GM23248 (cell line): Measurements from ENCODE around the gene CCDC102A. TPM values are rescaled to one million over a fixed set of nuclear protein-coding genes. Genes with fewer than 3 reads are reported as not detected.
"Not testable (repeated sequence)": the region's sequence is repeated elsewhere in the genome, so short reads cannot be mapped to it uniquely, and the experiment has no call there.

ENCODE experiments used
- DNase-seq: peaks from one replicate; pipeline ENCODE4 v3.0.0-alpha.2; 2015
- H2AFZ ChIP-seq: fragments of 200-600 bp; sonication (generic); 2 replicates; pipeline ENCODE4 v1.6.1; 2016; ENCODE audit warnings: antibody characterized with exemption
- H3F3A ChIP-seq: fragments of 200-600 bp; sonication (generic); 2 replicates; pipeline ENCODE4 v1.6.1; 2016; ENCODE audit warnings: mild to moderate bottlenecking, antibody characterized with exemption, mixed run types; ENCODE audit not compliant: insufficient read depth
- H3K27ac ChIP-seq: fragments of 200-600 bp; sonication (generic); 2 replicates; pipeline ENCODE4 v1.5.1; 2016; ENCODE audit warnings: mild to moderate bottlenecking
- H3K27me3 ChIP-seq: fragments of 200-600 bp; sonication (generic); replicated peaks from 2 replicates; pipeline ENCODE4 v1.6.1; 2016; ENCODE audit warnings: mild to moderate bottlenecking; ENCODE audit not compliant: insufficient read depth
- H3K36me3 ChIP-seq: fragments of 200-600 bp; sonication (generic); 2 replicates; pipeline ENCODE4 v1.6.1; 2016; ENCODE audit warnings: low read depth, mild to moderate bottlenecking
- H3K4me1 ChIP-seq: fragments of 200-600 bp; sonication (generic); 2 replicates; pipeline ENCODE4 v1.6.1; 2016; ENCODE audit warnings: mild to moderate bottlenecking; ENCODE audit not compliant: insufficient read depth
- H3K4me2 ChIP-seq: fragments of 200-600 bp; sonication (generic); one replicate; pipeline ENCODE4 v1.6.1; 2016; ENCODE audit warnings: mild to moderate bottlenecking; ENCODE audit not compliant: unreplicated experiment
- H3K4me3 ChIP-seq: fragments of 200-600 bp; sonication (generic); 2 replicates; pipeline ENCODE4 v1.5.1; 2016; ENCODE audit warnings: mild to moderate bottlenecking
- H3K79me2 ChIP-seq: fragments of 200-600 bp; sonication (generic); 2 replicates; pipeline ENCODE4 v1.6.1; 2016; ENCODE audit warnings: mild to moderate bottlenecking; ENCODE audit not compliant: insufficient read depth
- H3K9ac ChIP-seq: fragments of 200-600 bp; sonication (generic); 2 replicates; pipeline ENCODE4 v1.6.1; 2016; ENCODE audit warnings: mild to moderate bottlenecking
- H3K9me2 ChIP-seq: fragments of 200-600 bp; sonication (generic); 2 replicates; pipeline ENCODE4 v1.6.1; 2016; ENCODE audit warnings: mixed run types, mild to moderate bottlenecking, moderate library complexity; ENCODE audit not compliant: insufficient read depth
- H3K9me3 ChIP-seq: fragments of 200-600 bp; sonication (generic); one replicate; pipeline ENCODE4 v1.6.1; 2017; ENCODE audit warnings: low read depth
- H4K20me1 ChIP-seq: fragments of 200-600 bp; sonication (generic); 2 replicates; pipeline ENCODE4 v1.6.0; 2016; ENCODE audit not compliant: insufficient read depth
- EZH2 ChIP-seq: fragments of 200-600 bp; sonication (generic); IDR thresholded peaks from 2 replicates; pipeline ENCODE4 v1.6.1; 2018; ENCODE audit warnings: antibody characterized with exemption, mild to moderate bottlenecking; ENCODE audit not compliant: insufficient read depth, poor library complexity, severe bottlenecking
- EZH2phosphoT487 ChIP-seq: fragments of 200-600 bp; sonication (generic); IDR thresholded peaks from 2 replicates; pipeline ENCODE4 v1.6.1; 2018; ENCODE audit warnings: antibody characterized with exemption, moderate library complexity, mild to moderate bottlenecking, low read depth; ENCODE audit not compliant: insufficient read depth
- WGBS, 2 experiments: methylation state at CpG; one replicate each; pipeline ENCODE4 v1.1.6; 2015 to 2017; ENCODE audit warnings: low lambda C conversion rate in 2 of 2, low coverage in 1 of 2; ENCODE audit errors: missing lambda C conversion rate in 2 of 2; 5-methylcytosine and 5-hydroxymethylcytosine counted together
- in situ Hi-C: fragments of 300-500 bp; cut with MboI; formaldehyde crosslinking; loops from 2 replicates; pipeline ENCODE4 v1.15.0; 2020
- polyA plus RNA-seq: library from polyadenylated mRNA; unstranded; fragments of >200 nt; fragmentation: Nextera tagmentation; extraction: Ambion mirVana; gene quantifications from 2 replicates; pipeline ENCODE4 v1.2.1, GENCODE V29; 2016
- total RNA-seq: library from RNA; depleted of rRNA; stranded (reverse); fragments of >200 nt; shearing (Covaris generic); gene quantifications from 2 replicates; pipeline ENCODE4 v1.2.3, GENCODE V29; 2014

Gene CCDC102A
- total and polyA plus RNA-seq, 2 experiments from 2014 or later, result 3.9 to 17.7 TPM

GRCh38 chr16:57503366-57503765, 33.0 kb downstream of the CCDC102A start:
- no peaks in the 10 kb centered on the region for H3K36me3 ChIP-seq
- H3F3A ChIP-seq, result no peaks in the 10 kb centered on the region
- no peaks in the 10 kb centered on the region for H4K20me1 ChIP-seq
- DNase-seq, result no peak
- H3K79me2 ChIP-seq, result no peaks in the 10 kb centered on the region
- in situ Hi-C loops, result no loop called here
- H3K4me3 ChIP-seq, result no peak overlapping the region
- H3K9me3 ChIP-seq, result no peaks in the 10 kb centered on the region
- WGBS, 2 experiments, result 59 to 69% methylated on average over 15 of the region's 15 CpGs
- peaks cover 7% of the 10 kb centered on the region; the same call in 1 of the 2 replicates for H3K27me3 ChIP-seq
- no peak overlapping the region for H3K9ac ChIP-seq
- no peaks in the 10 kb centered on the region for H3K9me2 ChIP-seq
- TF ChIP-seq EZH2phosphoT487 (no peak), EZH2 (no peak)
- no peak overlapping the region for H2AFZ ChIP-seq
- no peak overlapping the region for H3K27ac ChIP-seq
- H3K4me2 ChIP-seq, result no peak overlapping the region
- H3K4me1 ChIP-seq, result no peaks in the 10 kb centered on the region

GRCh38 chr16:57502048-57502775, 34.2 kb downstream of the CCDC102A start:
- in situ Hi-C loops, result no loop called here
- H3K4me2 ChIP-seq, result no peak overlapping the region

GRCh38 chr16:57501492-57501891, 34.9 kb downstream of the CCDC102A start:
- Histone ChIP-seq H3F3A (no peaks in the 10 kb centered on the region), H3K4me3 (no peak overlapping the region), H3K36me3 (no peaks in the 10 kb centered on the region), H3K9me3 (no peaks in the 10 kb centered on the region), H3K4me2 (no peak overlapping the region), H3K27me3 (peaks cover 6% of the 10 kb centered on the region; the same call in 1 of the 2 replicates), H2AFZ (no peak overlapping the region), H3K79me2 (no peaks in the 10 kb centered on the region), H3K9ac (no peak overlapping the region), H3K9me2 (no peaks in the 10 kb centered on the region), H3K4me1 (no peaks in the 10 kb centered on the region), H4K20me1 (no peaks in the 10 kb centered on the region), H3K27ac (no peak overlapping the region)
- no peak for TF ChIP-seq EZH2
- TF ChIP-seq EZH2phosphoT487, result no peak
- in situ Hi-C loops, result no loop called here
- WGBS, 2 experiments, result 77 to 78% methylated on average over 7 of the region's 7 CpGs
- no peak for DNase-seq

More at GRCh38 chr16:57502048-57502775, 34.2 kb downstream of the CCDC102A start:
- Histone ChIP-seq H3K27ac (no peak overlapping the region), H3K9me3 (no peaks in the 10 kb centered on the region), H3F3A (no peaks in the 10 kb centered on the region), H2AFZ (no peak overlapping the region), H4K20me1 (no peaks in the 10 kb centered on the region), H3K9ac (no peak overlapping the region), H3K79me2 (no peaks in the 10 kb centered on the region), H3K27me3 (peaks cover 7% of the 10 kb centered on the region; the same call in 1 of the 2 replicates), H3K36me3 (no peaks in the 10 kb centered on the region), H3K4me3 (no peak overlapping the region), H3K4me1 (no peaks in the 10 kb centered on the region), H3K9me2 (no peaks in the 10 kb centered on the region)
- no peak for TF ChIP-seq EZH2
- TF ChIP-seq EZH2phosphoT487, result no peak
- DNase-seq, result no peak
- WGBS, 2 experiments, result 67 to 70% methylated on average over 12 of the region's 12 CpGs

- no peak for DNase-seq
- in situ Hi-C loops, result no loop called here
These were observed 35.7 kb downstream of the CCDC102A start for GRCh38 chr16:57500578-57501111.

GRCh38 chr16:57499941-57500340, 36.4 kb downstream of the CCDC102A start:
- H3K36me3 ChIP-seq, H3K4me3 ChIP-seq, H3K4me2 ChIP-seq, DNase-seq, H3K9me2 ChIP-seq, in situ Hi-C loops, H3K27me3 ChIP-seq, H3K9me3 ChIP-seq, H2AFZ ChIP-seq, H3K4me1 ChIP-seq, H3K27ac ChIP-seq, H3K9ac ChIP-seq, H3K79me2 ChIP-seq, H4K20me1 ChIP-seq, H3F3A ChIP-seq: not testable (repeated sequence)
- 82 to 84% methylated on average over 11 of the region's 11 CpGs for WGBS, 2 experiments

More at GRCh38 chr16:57500578-57501111, 35.7 kb downstream of the CCDC102A start:
- Histone ChIP-seq H3K27me3 (peaks cover 4% of the 10 kb centered on the region; the same call in 1 of the 2 replicates), H3K4me3 (no peak overlapping the region), H2AFZ (no peak overlapping the region), H3K4me1 (no peaks in the 10 kb centered on the region), H3K27ac (no peak overlapping the region), H4K20me1 (no peaks in the 10 kb centered on the region), H3K4me2 (no peak overlapping the region), H3K9ac (no peak overlapping the region), H3K9me3 (no peaks in the 10 kb centered on the region), H3K79me2 (no peaks in the 10 kb centered on the region), H3F3A (no peaks in the 10 kb centered on the region), H3K36me3 (no peaks in the 10 kb centered on the region), H3K9me2 (no peaks in the 10 kb centered on the region)
- TF ChIP-seq EZH2 (no peak), EZH2phosphoT487 (no peak)
- 72 to 75% methylated on average over 9 of the region's 9 CpGs for WGBS, 2 experiments
